ENCODE data around the gene KRT83. TPM values are rescaled to one million over a fixed set of nuclear protein-coding genes. Genes with fewer than 3 reads are reported as not detected.

The KRT83 gene
- total RNA-seq, 1 donor from 2014 or later: not detected

- Histone ChIP-seq H3K36me3 (ENCODE audit: control insufficient read depth, insufficient read depth, low read length) (no peaks in the 10 kb centered on the region), H3K4me3 (ENCODE audit: low read depth, low read length) (no peak overlapping the region), H3K27me3 (ENCODE audit: control insufficient read depth, insufficient read depth, low read length) (no peaks in the 10 kb centered on the region)
- DNase-seq (ENCODE audit: low read depth) (no peak), FAIRE-seq (no peak)
- TF ChIP-seq CTCF (IDR thresholded peaks at IDR 0.05; ENCODE audit: insufficient read depth, low read length, severe bottlenecking): no peak
These were observed 6.8 kb upstream of the KRT83 start for GRCh38 chr12:52327830-52328500.

- peak; percentile 99 for DNase-seq (ENCODE audit: low read depth)
- TF ChIP-seq CTCF (IDR thresholded peaks at IDR 0.05; ENCODE audit: insufficient read depth, low read length, severe bottlenecking): peak; percentile 99
- no peaks in the 10 kb centered on the region for H3K27me3 ChIP-seq (ENCODE audit: control insufficient read depth, insufficient read depth, low read length)
- no peaks in the 10 kb centered on the region for H3K36me3 ChIP-seq (ENCODE audit: control insufficient read depth, insufficient read depth, low read length)
- peak; percentile 100 for FAIRE-seq
- no peak overlapping the region for H3K4me3 ChIP-seq (ENCODE audit: low read depth, low read length)
These were observed 6.0 kb upstream of the KRT83 start for GRCh38 chr12:52327052-52327829.

- peak; percentile 76 for FAIRE-seq
- Histone ChIP-seq H3K36me3 (ENCODE audit: control insufficient read depth, insufficient read depth, low read length) (no peaks in the 10 kb centered on the region), H3K4me3 (ENCODE audit: low read depth, low read length) (no peak overlapping the region)
These were observed 2.9 kb upstream of the KRT83 start for GRCh38 chr12:52324153-52324444.

GRCh38 chr12:52323416-52324152, 2.4 kb upstream of the KRT83 start:
- FAIRE-seq: no peak
- Histone ChIP-seq H3K4me3 (ENCODE audit: low read depth, low read length) (no peak overlapping the region), H3K27me3 (ENCODE audit: control insufficient read depth, insufficient read depth, low read length) (peaks cover 5% of the 10 kb centered on the region), H3K36me3 (ENCODE audit: control insufficient read depth, insufficient read depth, low read length) (no peaks in the 10 kb centered on the region)
- no peak for TF ChIP-seq CTCF (IDR thresholded peaks at IDR 0.05; ENCODE audit: insufficient read depth, low read length, severe bottlenecking)
- no peak for DNase-seq (ENCODE audit: low read depth)

More at GRCh38 chr12:52324153-52324444, 2.9 kb upstream of the KRT83 start:
- H3K27me3 ChIP-seq (ENCODE audit: control insufficient read depth, insufficient read depth, low read length): peaks cover 4% of the 10 kb centered on the region
- DNase-seq (ENCODE audit: low read depth): no peak
- TF ChIP-seq CTCF (IDR thresholded peaks at IDR 0.05; ENCODE audit: insufficient read depth, low read length, severe bottlenecking): no peak

- Histone ChIP-seq H3K36me3 (ENCODE audit: control insufficient read depth, insufficient read depth, low read length) (no peaks in the 10 kb centered on the region), H3K4me3 (ENCODE audit: low read depth, low read length) (no peak overlapping the region), H3K27me3 (ENCODE audit: control insufficient read depth, insufficient read depth, low read length) (peaks cover 5% of the 10 kb centered on the region)
- DNase-seq (ENCODE audit: low read depth) (no peak), FAIRE-seq (no peak)
- no peak for TF ChIP-seq CTCF (IDR thresholded peaks at IDR 0.05; ENCODE audit: insufficient read depth, low read length, severe bottlenecking)
These were observed 1.8 kb upstream of the KRT83 start for GRCh38 chr12:52323001-52323400.

Data from bronchial epithelial cell (primary cell).